ENCODE measurements around the gene RHOD.

Gene RHOD

GRCh38 chr11:67026941-67027340 lies 29.7 kb upstream of the RHOD start:
- H4K8ac ChIP-seq (ENCODE audit: low read depth, low read length): no peak overlapping the region
- H2BK120ac ChIP-seq (ENCODE audit: low read depth, low read length): no peak overlapping the region
- H3K4me3 ChIP-seq (ENCODE audit: low read length in 2 of 2): no peak overlapping the region
- no peak overlapping the region for H3K4ac ChIP-seq (ENCODE audit: low read length)
- no peak overlapping the region for H3K9ac ChIP-seq (ENCODE audit: low read depth, low read length, poor library complexity)
- no peaks in the 10 kb centered on the region for H3K79me1 ChIP-seq (ENCODE audit: low read depth, low read length)
- H2AFZ ChIP-seq (ENCODE audit: low read length): no peak overlapping the region
- no peak for DNase-seq (ENCODE audit: low spot score)
- H2BK5ac ChIP-seq (ENCODE audit: low read length): no peak overlapping the region
- H3K27ac ChIP-seq (replicated peaks; ENCODE audit: low read length): no peak overlapping the region
- H3K14ac ChIP-seq (ENCODE audit: low read length): no peak overlapping the region
- H3K27me3 ChIP-seq (ENCODE audit: control insufficient read depth in 3 of 3, insufficient read depth in 3 of 3, low read depth in 1 of 3, low read length in 3 of 3): peaks cover 16 to 69% (median 37%) of the 10 kb centered on the region in 3 experiments
- H3K9me3 ChIP-seq (replicated peaks in 1 of 2; ENCODE audit: control insufficient read depth in 2 of 2, insufficient read depth in 1 of 2, low read depth in 1 of 2, low read length in 2 of 2): peaks cover 0 to 7% of the 10 kb centered on the region in 2 donors
- no peak overlapping the region for H3K23ac ChIP-seq (ENCODE audit: low read depth, low read length, poor library complexity)
- no peak overlapping the region for H2AK5ac ChIP-seq (ENCODE audit: low read depth, low read length)
- H2BK12ac ChIP-seq (ENCODE audit: low read length): no peak overlapping the region
- H3K36me3 ChIP-seq (replicated peaks in 1 of 2; ENCODE audit: control insufficient read depth in 2 of 2, insufficient read depth in 2 of 2, low read length in 2 of 2): no peaks in the 10 kb centered on the region
- H2BK15ac ChIP-seq (ENCODE audit: low read length): no peak overlapping the region
- WGBS, 2 donors (ENCODE audit: extremely low coverage in 2 of 2, insufficient read length in 2 of 2, insufficient replicate concordance in 1 of 2): no CpG with 5 or more reads among the region's 5 CpGs
- no peak overlapping the region for H3K4me2 ChIP-seq (ENCODE audit: insufficient read depth, low read length, poor library complexity, severe bottlenecking)
- no peak overlapping the region for H3K18ac ChIP-seq (ENCODE audit: low read length)
- no peak overlapping the region for H4K91ac ChIP-seq (ENCODE audit: low read depth, low read length, poor library complexity)
- peaks cover 4 to 7% of the 10 kb centered on the region in 2 donors for H3K4me1 ChIP-seq (ENCODE audit: control insufficient read depth in 2 of 2, insufficient read depth in 1 of 2, low read depth in 1 of 2, low read length in 2 of 2)

GRCh38 chr11:67027483-67027930 lies 29.1 kb upstream of the RHOD start:
- H3K4me1 ChIP-seq (ENCODE audit: control insufficient read depth in 2 of 2, insufficient read depth in 1 of 2, low read depth in 1 of 2, low read length in 2 of 2): peaks cover 5 to 7% of the 10 kb centered on the region in 2 donors
- H3K4ac ChIP-seq (ENCODE audit: low read length): no peak overlapping the region
- peaks cover 0 to 5% of the 10 kb centered on the region in 2 donors for H3K9me3 ChIP-seq (replicated peaks in 1 of 2; ENCODE audit: control insufficient read depth in 2 of 2, insufficient read depth in 1 of 2, low read depth in 1 of 2, low read length in 2 of 2)
- no peak overlapping the region for H3K23ac ChIP-seq (ENCODE audit: low read depth, low read length, poor library complexity)
- H3K9ac ChIP-seq (ENCODE audit: low read depth, low read length, poor library complexity): no peak overlapping the region
- H4K91ac ChIP-seq (ENCODE audit: low read depth, low read length, poor library complexity): no peak overlapping the region
- no peak for DNase-seq (ENCODE audit: low spot score)
- no peaks in the 10 kb centered on the region for H3K79me1 ChIP-seq (ENCODE audit: low read depth, low read length)
- H2BK120ac ChIP-seq (ENCODE audit: low read depth, low read length): no peak overlapping the region
- H2BK15ac ChIP-seq (ENCODE audit: low read length): no peak overlapping the region
- no CpG with 5 or more reads among the region's 12 CpGs for WGBS, 2 donors (ENCODE audit: extremely low coverage in 2 of 2, insufficient read length in 2 of 2, insufficient replicate concordance in 1 of 2)
- no peak overlapping the region for H2AFZ ChIP-seq (ENCODE audit: low read length)
- no peak overlapping the region for H2AK5ac ChIP-seq (ENCODE audit: low read depth, low read length)
- no peak overlapping the region for H2BK12ac ChIP-seq (ENCODE audit: low read length)
- peak overlapping the region; percentile 55 for H3K18ac ChIP-seq (ENCODE audit: low read length)
- no peak overlapping the region for H3K4me3 ChIP-seq (ENCODE audit: low read length in 2 of 2)
- no peaks in the 10 kb centered on the region for H3K36me3 ChIP-seq (replicated peaks in 1 of 2; ENCODE audit: control insufficient read depth in 2 of 2, insufficient read depth in 2 of 2, low read length in 2 of 2)
- no peak overlapping the region for H3K14ac ChIP-seq (ENCODE audit: low read length)
- H3K27me3 ChIP-seq (ENCODE audit: control insufficient read depth in 3 of 3, insufficient read depth in 3 of 3, low read depth in 1 of 3, low read length in 3 of 3): peaks cover 11 to 63% (median 32%) of the 10 kb centered on the region in 3 experiments
- H4K8ac ChIP-seq (ENCODE audit: low read depth, low read length): no peak overlapping the region
- no peak overlapping the region for H3K27ac ChIP-seq (replicated peaks; ENCODE audit: low read length)
- no peak overlapping the region for H3K4me2 ChIP-seq (ENCODE audit: insufficient read depth, low read length, poor library complexity, severe bottlenecking)
- H2BK5ac ChIP-seq (ENCODE audit: low read length): no peak overlapping the region

- peaks cover 0 to 5% of the 10 kb centered on the region in 2 donors for H3K9me3 ChIP-seq (replicated peaks in 1 of 2; ENCODE audit: control insufficient read depth in 2 of 2, insufficient read depth in 1 of 2, low read depth in 1 of 2, low read length in 2 of 2)
- H3K27me3 ChIP-seq (ENCODE audit: control insufficient read depth in 3 of 3, insufficient read depth in 3 of 3, low read depth in 1 of 3, low read length in 3 of 3): peaks cover 8 to 58% (median 26%) of the 10 kb centered on the region in 3 experiments
- H3K4me1 ChIP-seq (ENCODE audit: control insufficient read depth in 2 of 2, insufficient read depth in 1 of 2, low read depth in 1 of 2, low read length in 2 of 2): peaks cover 3 to 5% of the 10 kb centered on the region in 2 donors
- no peak overlapping the region for H2AK5ac ChIP-seq (ENCODE audit: low read depth, low read length)
- no peak overlapping the region for H3K4ac ChIP-seq (ENCODE audit: low read length)
- H3K14ac ChIP-seq (ENCODE audit: low read length): no peak overlapping the region
- no peaks in the 10 kb centered on the region for H3K79me1 ChIP-seq (ENCODE audit: low read depth, low read length)
- WGBS, 2 donors (ENCODE audit: extremely low coverage in 2 of 2, insufficient read length in 2 of 2, insufficient replicate concordance in 1 of 2): no CpG with 5 or more reads among the region's 6 CpGs
- no peak overlapping the region for H3K18ac ChIP-seq (ENCODE audit: low read length)
- H2BK5ac ChIP-seq (ENCODE audit: low read length): no peak overlapping the region
- H3K4me3 ChIP-seq (ENCODE audit: low read length in 2 of 2): no peak overlapping the region
- no peak overlapping the region for H4K8ac ChIP-seq (ENCODE audit: low read depth, low read length)
- no peak overlapping the region for H2AFZ ChIP-seq (ENCODE audit: low read length)
- no peak overlapping the region for H4K91ac ChIP-seq (ENCODE audit: low read depth, low read length, poor library complexity)
- H3K9ac ChIP-seq (ENCODE audit: low read depth, low read length, poor library complexity): no peak overlapping the region
- H3K23ac ChIP-seq (ENCODE audit: low read depth, low read length, poor library complexity): no peak overlapping the region
- no peak for DNase-seq (ENCODE audit: low spot score)
- H3K27ac ChIP-seq (replicated peaks; ENCODE audit: low read length): no peak overlapping the region
- H2BK120ac ChIP-seq (ENCODE audit: low read depth, low read length): no peak overlapping the region
- H3K4me2 ChIP-seq (ENCODE audit: insufficient read depth, low read length, poor library complexity, severe bottlenecking): no peak overlapping the region
- no peak overlapping the region for H2BK12ac ChIP-seq (ENCODE audit: low read length)
- H2BK15ac ChIP-seq (ENCODE audit: low read length): no peak overlapping the region
- H3K36me3 ChIP-seq (replicated peaks in 1 of 2; ENCODE audit: control insufficient read depth in 2 of 2, insufficient read depth in 2 of 2, low read length in 2 of 2): no peaks in the 10 kb centered on the region
Observed at GRCh38 chr11:67027943-67028542, 28.6 kb upstream of the RHOD start.

DNA sequence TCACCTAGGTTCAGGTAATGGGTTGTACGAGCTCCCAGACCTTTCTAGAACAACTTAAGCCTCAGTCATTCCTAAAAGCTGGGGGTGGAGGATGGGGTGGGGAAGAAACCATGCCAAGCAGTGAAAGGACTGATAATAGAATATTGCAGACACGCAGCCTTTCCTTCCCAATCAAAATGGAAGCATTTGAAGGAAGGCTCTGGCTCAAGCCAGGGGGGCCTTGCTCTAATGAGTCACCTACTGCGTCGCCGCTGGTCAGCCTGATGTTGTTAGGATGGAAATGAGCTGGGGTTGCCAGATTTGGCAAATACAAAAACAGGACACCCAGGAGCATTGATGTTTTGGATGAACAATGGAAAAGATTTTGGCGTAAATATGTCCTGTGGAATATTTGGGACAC lies 27.5 kb upstream of the RHOD start:
- DNase-seq (ENCODE audit: low spot score): no peak
- H3K79me1 ChIP-seq (ENCODE audit: low read depth, low read length): no peaks in the 10 kb centered on the region
- WGBS, 2 donors (ENCODE audit: extremely low coverage in 2 of 2, insufficient read length in 2 of 2, insufficient replicate concordance in 1 of 2): no CpG with 5 or more reads among the region's 6 CpGs
- H3K27me3 ChIP-seq (ENCODE audit: control insufficient read depth in 3 of 3, insufficient read depth in 3 of 3, low read depth in 1 of 3, low read length in 3 of 3): peaks cover 0 to 48% (median 15%) of the 10 kb centered on the region in 3 experiments
- H2BK120ac ChIP-seq (ENCODE audit: low read depth, low read length): no peak overlapping the region
- no peak overlapping the region for H2BK12ac ChIP-seq (ENCODE audit: low read length)
- H2BK5ac ChIP-seq (ENCODE audit: low read length): no peak overlapping the region
- H3K9me3 ChIP-seq (replicated peaks in 1 of 2; ENCODE audit: control insufficient read depth in 2 of 2, insufficient read depth in 1 of 2, low read depth in 1 of 2, low read length in 2 of 2): peaks cover 0 to 3% of the 10 kb centered on the region in 2 donors
- H2AK5ac ChIP-seq (ENCODE audit: low read depth, low read length): no peak overlapping the region
- H3K14ac ChIP-seq (ENCODE audit: low read length): no peak overlapping the region
- H3K9ac ChIP-seq (ENCODE audit: low read depth, low read length, poor library complexity): no peak overlapping the region
- no peak overlapping the region for H3K4me2 ChIP-seq (ENCODE audit: insufficient read depth, low read length, poor library complexity, severe bottlenecking)
- H3K36me3 ChIP-seq (replicated peaks in 1 of 2; ENCODE audit: control insufficient read depth in 2 of 2, insufficient read depth in 2 of 2, low read length in 2 of 2): no peaks in the 10 kb centered on the region
- H3K4ac ChIP-seq (ENCODE audit: low read length): no peak overlapping the region
- no peak overlapping the region for H4K8ac ChIP-seq (ENCODE audit: low read depth, low read length)
- H2BK15ac ChIP-seq (ENCODE audit: low read length): no peak overlapping the region
- H3K27ac ChIP-seq (replicated peaks; ENCODE audit: low read length): no peak overlapping the region
- H3K18ac ChIP-seq (ENCODE audit: low read length): no peak overlapping the region
- H2AFZ ChIP-seq (ENCODE audit: low read length): no peak overlapping the region
- H4K91ac ChIP-seq (ENCODE audit: low read depth, low read length, poor library complexity): no peak overlapping the region
- no peak overlapping the region for H3K4me3 ChIP-seq (ENCODE audit: low read length in 2 of 2)
- H3K23ac ChIP-seq (ENCODE audit: low read depth, low read length, poor library complexity): no peak overlapping the region
- H3K4me1 ChIP-seq (ENCODE audit: control insufficient read depth in 2 of 2, insufficient read depth in 1 of 2, low read depth in 1 of 2, low read length in 2 of 2): peaks cover 0 to 5% of the 10 kb centered on the region in 2 donors
